K562 (cell line): ENCODE results near the gene FBRS. TPM values are rescaled to one million over a fixed set of nuclear protein-coding genes. Genes with fewer than 3 reads are reported as not detected.

Experiments used
- BDP1 ChIP-seq: IDR thresholded peaks from 3 replicates; pipeline ENCODE4 v1.6.1; 2011; ENCODE audit not compliant: insufficient read length, insufficient read depth
- DACH1 ChIP-seq: fragments of 450-650 bp; IDR thresholded peaks from 2 replicates; pipeline ENCODE4 v1.6.1; 2018; ENCODE audit not compliant: partially characterized antibody
- ETV5 ChIP-seq: sonication (generic); formaldehyde crosslinking; IDR thresholded peaks from 2 replicates; pipeline ENCODE4 v1.4.0; 2020; ENCODE audit warnings: low read depth, mild to moderate bottlenecking, missing genetic modification reagents
- FOXP1 ChIP-seq: sonication (generic); formaldehyde crosslinking; IDR thresholded peaks from 2 replicates; pipeline ENCODE4 v1.8.0; 2022; ENCODE audit warnings: mild to moderate bottlenecking, missing genetic modification reagents
- HDAC2 ChIP-seq: fragments of 450-650 bp; IDR thresholded peaks from 2 replicates; pipeline ENCODE4 v1.6.1; 2016; ENCODE audit warnings: mild to moderate bottlenecking
- HEY1 ChIP-seq: fragments of 250-450 bp; sonication (Bioruptor Pico); IDR thresholded peaks from 2 replicates; pipeline ENCODE4 v1.5.0; 2020; ENCODE audit warnings: mild to moderate bottlenecking, moderate library complexity, borderline replicate concordance
- KDM1A ChIP-seq, 2 experiments: fragments of 450-650 bp; IDR thresholded peaks; 2 replicates each; pipeline ENCODE4 v1.6.1; 2016; ENCODE audit warnings: mild to moderate bottlenecking in 2 of 2
- MCM3 ChIP-seq: fragments of 450-650 bp; IDR thresholded peaks from 2 replicates; pipeline ENCODE4 v1.6.1; 2016
- NR4A1 ChIP-seq, 2 experiments: fragments of 250-450 bp in 1 of 2; fragments of 450-650 bp in 1 of 2; sonication (Bioruptor Pico) in 1 of 2; IDR thresholded peaks; 2 replicates each; pipeline versions ENCODE4 v1.4.0 to v1.6.1; 2016 to 2020; ENCODE audit warnings: mild to moderate bottlenecking in 2 of 2, missing compliant biosample characterization in 1 of 2, missing genetic modification characterization in 1 of 2, moderate library complexity in 1 of 2
- POLR3G ChIP-seq: IDR thresholded peaks from 2 replicates; pipeline ENCODE4 v1.6.1; 2011; ENCODE audit not compliant: insufficient read length, insufficient replicate concordance; ENCODE audit errors: extremely low read depth
- PRPF4 ChIP-seq: fragments of 200-400 bp; formaldehyde crosslinking; IDR thresholded peaks from one replicate; pipeline ENCODE4 v1.6.1; 2017; ENCODE audit warnings: low read length, low read depth, mild to moderate bottlenecking; ENCODE audit not compliant: insufficient read depth, poor library complexity, severe bottlenecking
- SIX5 ChIP-seq, 2 experiments: IDR thresholded peaks; 2 replicates each; pipeline ENCODE4 v1.6.1; 2011; ENCODE audit warnings: low read length in 2 of 2, borderline replicate concordance in 1 of 2, low read depth in 1 of 2, mild to moderate bottlenecking in 1 of 2, moderate library complexity in 1 of 2; ENCODE audit not compliant: insufficient read depth in 1 of 2
- polyA plus RNA-seq, 8 experiments: library from polyadenylated mRNA; depleted of rRNA in 4 of 8; stranded (reverse) in 5 of 8; unstranded in 3 of 8; fragments of >200 nt; fragmentation: Nextera tagmentation in 2 of 8; fragmentation: Illumina TruSeq in 1 of 8; extraction: Ambion mirVana in 2 of 8; extraction: Trizol in 1 of 8; gene quantifications; 2 replicates each; pipeline versions ENCODE4 v1.2.1 to v1.2.3, GENCODE V29; 2011 to 2014; ENCODE audit warnings: inconsistent platforms in 1 of 8, missing spikeins in 1 of 8
- total RNA-seq, 7 experiments: library from RNA; depleted of rRNA in 6 of 7; stranded (reverse); fragments of >200 nt in 6 of 7; fragmentation: Illumina TruSeq in 2 of 7; extraction: Trizol in 2 of 7; gene quantifications; 2 replicates each; pipeline versions ENCODE4 v1.2.1 to v1.2.3, GENCODE V29; 2011 to 2021; ENCODE audit warnings: low replicate concordance in 1 of 7
- TF ChIP-seq, protein P1 (sequence below): sonication (generic); formaldehyde crosslinking; IDR thresholded peaks from 2 replicates; pipeline ENCODE4 v1.8.0; 2022; ENCODE audit warnings: mild to moderate bottlenecking, missing genetic modification reagents, borderline replicate concordance
- TF ChIP-seq, protein P2 (sequence below): fragments of 450-650 bp; IDR thresholded peaks from 2 replicates; pipeline ENCODE4 v1.6.1; 2017; ENCODE audit warnings: antibody characterized with exemption, mild to moderate bottlenecking
- TF ChIP-seq, protein P3 (sequence below): fragments of 450-650 bp; formaldehyde crosslinking; IDR thresholded peaks from 2 replicates; pipeline ENCODE4 v1.4.0; 2022; ENCODE audit warnings: missing genetic modification characterization
- TF ChIP-seq, protein P4 (sequence below): sonication (generic); formaldehyde crosslinking; IDR thresholded peaks from 2 replicates; pipeline ENCODE4 v1.9.0; 2022; ENCODE audit warnings: mild to moderate bottlenecking, missing genetic modification reagents

Gene FBRS
- total and polyA plus RNA-seq, 9 of the 15 experiments (the other 6 are each of a cell fraction or from before 2014, with no cell fraction given): 0.32 to 59.5 (median 13.1) TPM

DNA sequence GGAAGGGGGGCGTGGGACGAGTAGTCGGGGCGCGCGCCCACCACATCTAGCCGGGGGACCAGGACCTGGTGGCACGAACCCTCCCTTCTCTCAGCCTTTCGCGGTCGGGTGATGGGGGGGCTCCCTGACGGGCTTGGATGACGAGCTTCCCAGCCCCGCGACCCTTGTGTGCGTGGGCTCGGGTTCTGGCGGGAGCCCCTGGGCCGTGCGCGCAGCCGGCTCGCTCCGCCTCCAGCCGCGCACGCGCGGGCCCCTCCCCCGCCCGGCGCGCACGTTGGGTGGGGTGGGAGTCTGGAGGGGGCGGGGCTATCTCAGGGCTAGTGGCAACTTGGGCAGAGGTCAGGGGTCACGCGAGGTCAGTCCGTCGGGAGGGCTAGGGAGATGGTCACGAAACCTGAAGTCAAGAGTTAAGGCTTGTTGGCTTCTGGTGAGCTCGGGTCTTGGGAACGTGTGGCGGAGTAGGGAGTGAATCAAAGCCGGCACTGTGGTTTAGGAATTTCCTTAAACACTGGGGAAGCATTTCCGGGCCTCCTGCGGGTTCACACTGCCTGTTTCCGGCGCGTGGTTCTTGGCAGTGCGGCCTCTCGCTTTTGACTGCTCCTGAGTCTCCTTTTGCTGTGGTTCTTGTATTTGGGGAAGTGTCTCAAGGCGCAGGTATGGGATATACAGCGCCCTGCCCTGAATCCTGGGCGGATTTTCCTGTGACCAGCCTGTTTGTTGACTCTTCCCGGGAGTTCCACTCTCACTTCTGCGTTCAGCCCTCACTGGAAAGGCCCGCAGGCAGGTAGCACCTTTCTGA, 40.8 kb downstream of the FBRS start, which contains the start of gene SRCAP (continued):
- TF ChIP-seq HEY1 (no peak), KDM1A (IDR thresholded peaks at IDR 0.05) (peak in 1 of 2 experiments; percentile 14; a peak in 1 of 4 replicates), DACH1 (no peak), SIX5 (IDR thresholded peaks at IDR 0.05; ENCODE audit: borderline replicate concordance in 1 of 2, insufficient read depth in 1 of 2, low read depth in 1 of 2, low read length in 2 of 2) (no peak), NR4A1 (CRISPR knock-in tag; IDR thresholded peaks at IDR 0.05) (no peak), NR4A1 (tag; IDR thresholded peaks at IDR 0.05) (no peak; the same call in 1 of the 2 replicates), ETV5 (no peak), HDAC2 (peak; percentile 50; the same call in 1 of the 2 replicates), FOXP1 (CRISPR knock-in tag) (0 out of 2 replicates have a peak, but pooled peaks have one; percentile 25), PRPF4 (no peak), BDP1 (no peak), POLR3G (no peak), MCM3 (no peak)
- TF ChIP-seq, protein P1, sequence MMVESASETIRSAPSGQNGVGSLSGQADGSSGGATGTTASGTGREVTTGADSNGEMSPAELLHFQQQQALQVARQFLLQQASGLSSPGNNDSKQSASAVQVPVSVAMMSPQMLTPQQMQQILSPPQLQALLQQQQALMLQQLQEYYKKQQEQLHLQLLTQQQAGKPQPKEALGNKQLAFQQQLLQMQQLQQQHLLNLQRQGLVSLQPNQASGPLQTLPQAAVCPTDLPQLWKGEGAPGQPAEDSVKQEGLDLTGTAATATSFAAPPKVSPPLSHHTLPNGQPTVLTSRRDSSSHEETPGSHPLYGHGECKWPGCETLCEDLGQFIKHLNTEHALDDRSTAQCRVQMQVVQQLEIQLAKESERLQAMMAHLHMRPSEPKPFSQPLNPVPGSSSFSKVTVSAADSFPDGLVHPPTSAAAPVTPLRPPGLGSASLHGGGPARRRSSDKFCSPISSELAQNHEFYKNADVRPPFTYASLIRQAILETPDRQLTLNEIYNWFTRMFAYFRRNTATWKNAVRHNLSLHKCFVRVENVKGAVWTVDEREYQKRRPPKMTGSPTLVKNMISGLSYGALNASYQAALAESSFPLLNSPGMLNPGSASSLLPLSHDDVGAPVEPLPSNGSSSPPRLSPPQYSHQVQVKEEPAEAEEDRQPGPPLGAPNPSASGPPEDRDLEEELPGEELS (CRISPR knock-in tag): no peak
- TF ChIP-seq, protein P2, sequence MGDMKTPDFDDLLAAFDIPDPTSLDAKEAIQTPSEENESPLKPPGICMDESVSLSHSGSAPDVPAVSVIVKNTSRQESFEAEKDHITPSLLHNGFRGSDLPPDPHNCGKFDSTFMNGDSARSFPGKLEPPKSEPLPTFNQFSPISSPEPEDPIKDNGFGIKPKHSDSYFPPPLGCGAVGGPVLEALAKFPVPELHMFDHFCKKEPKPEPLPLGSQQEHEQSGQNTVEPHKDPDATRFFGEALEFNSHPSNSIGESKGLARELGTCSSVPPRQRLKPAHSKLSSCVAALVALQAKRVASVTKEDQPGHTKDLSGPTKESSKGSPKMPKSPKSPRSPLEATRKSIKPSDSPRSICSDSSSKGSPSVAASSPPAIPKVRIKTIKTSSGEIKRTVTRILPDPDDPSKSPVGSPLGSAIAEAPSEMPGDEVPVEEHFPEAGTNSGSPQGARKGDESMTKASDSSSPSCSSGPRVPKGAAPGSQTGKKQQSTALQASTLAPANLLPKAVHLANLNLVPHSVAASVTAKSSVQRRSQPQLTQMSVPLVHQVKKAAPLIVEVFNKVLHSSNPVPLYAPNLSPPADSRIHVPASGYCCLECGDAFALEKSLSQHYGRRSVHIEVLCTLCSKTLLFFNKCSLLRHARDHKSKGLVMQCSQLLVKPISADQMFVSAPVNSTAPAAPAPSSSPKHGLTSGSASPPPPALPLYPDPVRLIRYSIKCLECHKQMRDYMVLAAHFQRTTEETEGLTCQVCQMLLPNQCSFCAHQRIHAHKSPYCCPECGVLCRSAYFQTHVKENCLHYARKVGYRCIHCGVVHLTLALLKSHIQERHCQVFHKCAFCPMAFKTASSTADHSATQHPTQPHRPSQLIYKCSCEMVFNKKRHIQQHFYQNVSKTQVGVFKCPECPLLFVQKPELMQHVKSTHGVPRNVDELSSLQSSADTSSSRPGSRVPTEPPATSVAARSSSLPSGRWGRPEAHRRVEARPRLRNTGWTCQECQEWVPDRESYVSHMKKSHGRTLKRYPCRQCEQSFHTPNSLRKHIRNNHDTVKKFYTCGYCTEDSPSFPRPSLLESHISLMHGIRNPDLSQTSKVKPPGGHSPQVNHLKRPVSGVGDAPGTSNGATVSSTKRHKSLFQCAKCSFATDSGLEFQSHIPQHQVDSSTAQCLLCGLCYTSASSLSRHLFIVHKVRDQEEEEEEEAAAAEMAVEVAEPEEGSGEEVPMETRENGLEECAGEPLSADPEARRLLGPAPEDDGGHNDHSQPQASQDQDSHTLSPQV: peak; percentile 75
- TF ChIP-seq, protein P3, sequence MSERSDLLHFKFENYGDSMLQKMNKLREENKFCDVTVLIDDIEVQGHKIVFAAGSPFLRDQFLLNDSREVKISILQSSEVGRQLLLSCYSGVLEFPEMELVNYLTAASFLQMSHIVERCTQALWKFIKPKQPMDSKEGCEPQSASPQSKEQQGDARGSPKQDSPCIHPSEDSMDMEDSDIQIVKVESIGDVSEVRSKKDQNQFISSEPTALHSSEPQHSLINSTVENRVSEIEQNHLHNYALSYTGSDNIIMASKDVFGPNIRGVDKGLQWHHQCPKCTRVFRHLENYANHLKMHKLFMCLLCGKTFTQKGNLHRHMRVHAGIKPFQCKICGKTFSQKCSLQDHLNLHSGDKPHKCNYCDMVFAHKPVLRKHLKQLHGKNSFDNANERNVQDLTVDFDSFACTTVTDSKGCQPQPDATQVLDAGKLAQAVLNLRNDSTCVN (CRISPR knock-in tag): no peak
- TF ChIP-seq, protein P4, sequence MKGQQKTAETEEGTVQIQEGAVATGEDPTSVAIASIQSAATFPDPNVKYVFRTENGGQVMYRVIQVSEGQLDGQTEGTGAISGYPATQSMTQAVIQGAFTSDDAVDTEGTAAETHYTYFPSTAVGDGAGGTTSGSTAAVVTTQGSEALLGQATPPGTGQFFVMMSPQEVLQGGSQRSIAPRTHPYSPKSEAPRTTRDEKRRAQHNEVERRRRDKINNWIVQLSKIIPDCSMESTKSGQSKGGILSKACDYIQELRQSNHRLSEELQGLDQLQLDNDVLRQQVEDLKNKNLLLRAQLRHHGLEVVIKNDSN: no peak
